Measurements from ENCODE around the gene COPS7A.

COPS7A gene

GRCh38 chr12:6716874-6717437, 6.9 kb upstream of the COPS7A start:
- Mint-ChIP-seq H3K9me3 (peaks cover 7% of the 10 kb centered on the region), H3K27ac (no peak overlapping the region), H3K4me1 (no peaks in the 10 kb centered on the region), H3K4me3 (no peak overlapping the region), H3K27me3 (ENCODE audit: low read depth, poor library complexity) (peaks cover 12% of the 10 kb centered on the region), H3K36me3 (ENCODE audit: low read depth) (no peaks in the 10 kb centered on the region)
- no peak for DNase-seq
- TF ChIP-seq CTCF (IDR thresholded peaks at IDR 0.05), result no peak

- Mint-ChIP-seq H3K27ac (no peak overlapping the region), H3K9me3 (peaks cover 4% of the 10 kb centered on the region), H3K36me3 (ENCODE audit: low read depth) (peaks cover 5% of the 10 kb centered on the region), H3K27me3 (ENCODE audit: low read depth, poor library complexity) (peaks cover 12% of the 10 kb centered on the region), H3K4me3 (peak overlapping the region; percentile 19), H3K4me1 (peaks cover 36% of the 10 kb centered on the region)
- no peak for TF ChIP-seq CTCF (IDR thresholded peaks at IDR 0.05)
- no peak for DNase-seq
Observed at GRCh38 chr12:6722863-6723262, 983 bp upstream of the COPS7A start.

- H3K36me3 Mint-ChIP-seq (ENCODE audit: low read depth), result peaks cover 8% of the 10 kb centered on the region
- no peak for TF ChIP-seq CTCF (IDR thresholded peaks at IDR 0.05)
- H3K4me3 Mint-ChIP-seq, result peak overlapping the region; percentile 90
- H3K27ac Mint-ChIP-seq, result peak overlapping the region; percentile 93
- H3K27me3 Mint-ChIP-seq (ENCODE audit: low read depth, poor library complexity), result peaks cover 12% of the 10 kb centered on the region
- peak; percentile 29 for DNase-seq
- peaks cover 36% of the 10 kb centered on the region for H3K4me1 Mint-ChIP-seq
- peaks cover 4% of the 10 kb centered on the region for H3K9me3 Mint-ChIP-seq
Observed at GRCh38 chr12:6724409-6724797, 557 bp downstream of the COPS7A start.

GRCh38 chr12:6725350-6725749, 1.5 kb downstream of the COPS7A start:
- Mint-ChIP-seq H3K36me3 (ENCODE audit: low read depth) (peaks cover 18% of the 10 kb centered on the region), H3K4me1 (peaks cover 40% of the 10 kb centered on the region), H3K9me3 (peaks cover 4% of the 10 kb centered on the region), H3K27ac (no peak overlapping the region), H3K4me3 (peak overlapping the region; percentile 62), H3K27me3 (ENCODE audit: low read depth, poor library complexity) (peaks cover 12% of the 10 kb centered on the region)
- no peak for DNase-seq
- TF ChIP-seq CTCF (IDR thresholded peaks at IDR 0.05), result no peak

- DNase-seq, result no peak
- Mint-ChIP-seq H3K27me3 (ENCODE audit: low read depth, poor library complexity) (no peaks in the 10 kb centered on the region), H3K27ac (peak overlapping the region; percentile 39), H3K4me1 (peaks cover 31% of the 10 kb centered on the region), H3K4me3 (no peak overlapping the region), H3K9me3 (no peaks in the 10 kb centered on the region), H3K36me3 (ENCODE audit: low read depth) (peaks cover 32% of the 10 kb centered on the region)
- no peak for TF ChIP-seq CTCF (IDR thresholded peaks at IDR 0.05)
Observed at GRCh38 chr12:6729186-6729585, 5.3 kb downstream of the COPS7A start.

GRCh38 chr12:6730169-6730568, 6.3 kb downstream of the COPS7A start:
- H3K27ac Mint-ChIP-seq, result peak overlapping the region; percentile 12
- peaks cover 31% of the 10 kb centered on the region for H3K4me1 Mint-ChIP-seq
- TF ChIP-seq CTCF (IDR thresholded peaks at IDR 0.05), result no peak
- no peaks in the 10 kb centered on the region for H3K9me3 Mint-ChIP-seq
- H3K27me3 Mint-ChIP-seq (ENCODE audit: low read depth, poor library complexity), result no peaks in the 10 kb centered on the region
- peaks cover 32% of the 10 kb centered on the region for H3K36me3 Mint-ChIP-seq (ENCODE audit: low read depth)
- no peak for DNase-seq
- no peak overlapping the region for H3K4me3 Mint-ChIP-seq

Measured in nephron progenitor cell (in vitro differentiated cells).